HG02588 (cell line): ENCODE measurements around the gene SNHG17.
"Not testable (repeated sequence)": the region's sequence is repeated elsewhere in the genome, so short reads cannot be mapped to it uniquely, and the experiment has no call there.

ENCODE experiments used
- ATAC-seq: cut with Tn5 transposase; IDR thresholded peaks from one replicate; pipeline ENCODE4 v1.9.1; 2021; ENCODE audit warnings: mild to moderate bottlenecking, moderate library complexity; ENCODE audit not compliant: unreplicated experiment

The SNHG17 gene

DNA sequence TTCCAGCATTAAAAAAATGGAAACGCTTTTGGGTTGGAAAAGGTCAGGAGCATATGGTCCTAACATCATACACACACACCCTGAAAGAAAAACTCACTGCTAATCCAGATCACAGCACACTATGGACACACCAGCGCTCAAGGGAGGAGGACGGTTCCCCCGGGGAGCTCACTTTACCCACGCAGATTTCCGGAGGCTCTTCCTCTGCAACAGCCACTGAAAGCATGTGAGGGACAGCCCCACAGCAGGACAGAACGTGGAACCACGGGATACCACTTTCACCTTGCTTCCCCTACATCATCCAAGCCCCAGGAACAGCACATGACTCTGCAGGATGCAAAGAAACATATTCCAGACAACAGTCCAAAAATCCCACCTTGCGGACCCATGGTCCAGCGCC lies 13.2 kb downstream of the SNHG17 start:
- no peak for ATAC-seq

DNA sequence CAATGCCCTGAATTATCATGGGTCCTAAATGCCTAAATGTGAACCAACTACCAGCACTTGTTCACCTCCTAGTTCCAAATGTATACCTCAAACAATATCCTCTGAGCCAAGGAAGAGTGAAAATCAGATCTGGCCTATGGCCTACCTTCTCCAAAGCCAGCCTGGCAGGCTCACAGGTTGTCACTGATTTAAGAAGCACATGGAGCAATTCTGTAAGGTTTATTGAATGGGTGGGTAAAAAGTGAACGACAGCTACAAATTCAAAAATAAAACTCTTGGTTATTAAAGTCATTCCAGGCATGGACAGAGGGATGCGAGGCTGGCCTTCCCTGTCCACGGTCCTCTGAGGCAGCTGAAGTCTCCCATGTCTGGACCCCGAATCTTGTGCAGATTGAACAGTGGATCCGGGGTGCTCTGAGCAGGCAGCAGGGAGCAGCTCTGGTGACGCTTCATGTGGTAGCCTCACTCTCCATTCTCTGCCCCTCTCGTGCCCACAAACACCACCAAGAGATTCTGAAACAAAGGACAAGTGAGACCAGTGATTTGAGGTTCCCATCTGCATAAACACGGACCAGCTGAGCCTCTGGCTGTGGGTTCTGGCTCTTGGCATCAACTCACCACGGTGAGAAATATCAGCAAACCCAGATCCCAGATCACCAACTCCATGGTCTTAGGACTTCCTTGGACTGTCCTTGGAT lies 14.6 kb downstream of the SNHG17 start:
- ATAC-seq, result no peak

DNA sequence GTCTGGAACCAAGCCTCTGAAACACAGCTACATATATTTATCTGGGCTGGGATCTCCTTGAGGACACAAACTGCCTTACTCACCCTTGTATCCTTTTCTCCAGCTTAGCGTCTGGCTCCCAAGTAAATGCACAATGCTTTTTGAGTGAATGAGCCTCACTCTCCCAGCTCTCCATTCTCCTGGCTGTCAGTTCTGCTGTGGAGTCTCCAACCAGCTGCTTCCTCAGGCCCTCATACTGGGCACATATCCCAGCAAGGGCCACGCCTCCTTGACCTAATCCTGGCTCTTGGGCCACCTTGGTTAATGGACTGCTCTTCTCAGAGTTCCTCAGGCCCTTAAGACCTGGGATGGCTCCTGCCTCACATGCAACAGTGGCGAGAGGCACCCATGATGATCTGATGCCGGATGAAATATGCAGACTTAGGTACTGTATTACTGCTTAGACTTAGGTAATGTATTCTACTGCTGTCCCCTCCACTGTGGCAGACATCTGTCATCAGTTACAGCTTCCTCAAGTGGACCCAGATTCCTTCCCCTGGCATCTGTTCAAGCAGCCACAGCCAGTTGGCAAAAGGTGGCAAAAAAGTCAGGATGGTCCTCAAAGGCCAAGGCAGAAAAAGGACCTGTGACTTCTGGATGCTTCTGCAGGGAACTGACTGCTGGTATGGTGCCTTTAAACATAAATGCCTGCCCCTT lies 16.5 kb downstream of the SNHG17 start:
- no peak for ATAC-seq

DNA sequence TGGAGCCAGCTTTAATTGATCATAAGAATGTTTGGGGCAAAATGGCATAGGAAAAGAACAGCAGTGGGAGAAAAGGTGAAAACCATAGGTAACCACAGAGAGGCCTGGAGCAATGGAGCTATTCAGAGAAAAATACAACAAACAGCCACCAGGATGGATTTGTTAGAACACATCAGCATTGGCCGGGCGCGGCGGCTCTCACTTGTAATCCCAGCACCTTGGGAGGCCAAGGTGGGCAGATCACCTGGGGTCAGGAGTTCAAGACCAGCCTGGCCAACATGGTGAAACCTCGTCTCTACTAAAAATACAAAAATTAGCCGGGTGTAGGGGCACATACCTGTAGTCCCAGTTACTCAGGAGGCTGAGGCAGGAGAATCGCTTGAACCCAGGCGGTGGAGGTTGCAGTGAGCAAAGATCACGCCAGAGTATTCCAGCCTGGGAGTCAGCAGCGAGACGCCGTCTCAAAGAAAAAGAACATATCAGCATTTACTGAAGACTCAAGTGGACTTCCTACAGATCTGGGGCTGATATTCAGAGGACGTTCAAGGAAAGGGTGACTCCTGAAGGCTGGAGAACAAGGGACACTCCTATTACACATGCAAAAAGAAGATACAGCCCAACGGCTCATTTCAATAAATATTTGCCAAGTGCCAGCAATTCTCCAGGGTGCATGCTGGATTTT lies 20.2 kb downstream of the SNHG17 start:
- ATAC-seq, result no peak

DNA sequence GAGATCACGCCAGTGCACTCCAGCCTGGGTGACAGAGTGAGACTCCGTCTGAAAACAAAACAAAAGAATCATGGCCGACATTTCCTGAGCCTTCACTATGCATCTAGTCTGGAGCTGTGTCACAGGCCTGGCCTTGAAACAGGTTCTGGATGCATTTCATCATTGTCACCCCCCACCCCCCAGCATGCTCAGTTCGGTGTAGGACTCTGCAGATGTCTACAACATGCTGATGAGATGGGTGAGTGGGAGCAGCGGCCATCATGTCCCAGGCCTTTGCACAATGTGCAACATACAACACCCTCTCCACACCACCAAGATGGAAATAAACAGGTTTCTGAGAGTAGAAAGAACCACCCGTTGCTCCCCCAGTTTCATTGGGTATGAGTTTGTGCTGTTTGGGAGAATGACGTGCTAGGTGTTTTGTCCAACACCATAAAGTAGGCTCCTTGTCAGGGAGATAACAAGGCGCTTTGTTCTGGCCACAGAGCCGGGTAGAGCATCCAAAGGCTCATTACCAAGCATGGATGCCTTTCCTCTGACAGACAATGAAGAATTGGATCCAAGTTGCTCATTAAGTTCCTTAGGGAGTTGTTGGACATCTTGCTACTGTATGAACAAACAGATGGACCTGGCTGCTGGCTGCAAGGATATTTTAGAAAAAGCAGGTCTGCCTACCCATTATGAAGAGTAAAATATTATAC lies 22.1 kb downstream of the SNHG17 start:
- no peak for ATAC-seq

DNA sequence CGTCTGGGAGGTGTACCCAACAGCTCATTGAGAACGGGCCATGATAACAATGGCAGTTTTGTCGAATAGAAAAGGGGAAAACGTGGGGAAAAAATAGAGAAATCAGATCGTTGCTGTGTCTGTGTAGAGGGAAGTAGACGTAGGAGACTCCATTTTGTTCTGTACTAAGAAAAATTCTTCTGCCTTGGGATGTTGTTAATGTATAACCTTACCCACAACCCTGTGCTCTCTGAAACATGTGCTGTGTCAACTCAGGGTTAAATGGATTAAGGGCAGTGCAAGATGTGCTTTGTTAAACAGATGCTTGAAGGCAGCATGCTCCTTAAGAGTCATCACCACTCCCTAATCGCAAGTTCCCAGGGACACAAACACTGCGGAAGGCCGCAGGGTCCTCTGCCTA lies 27.3 kb downstream of the SNHG17 start:
- not testable (repeated sequence) for ATAC-seq

DNA sequence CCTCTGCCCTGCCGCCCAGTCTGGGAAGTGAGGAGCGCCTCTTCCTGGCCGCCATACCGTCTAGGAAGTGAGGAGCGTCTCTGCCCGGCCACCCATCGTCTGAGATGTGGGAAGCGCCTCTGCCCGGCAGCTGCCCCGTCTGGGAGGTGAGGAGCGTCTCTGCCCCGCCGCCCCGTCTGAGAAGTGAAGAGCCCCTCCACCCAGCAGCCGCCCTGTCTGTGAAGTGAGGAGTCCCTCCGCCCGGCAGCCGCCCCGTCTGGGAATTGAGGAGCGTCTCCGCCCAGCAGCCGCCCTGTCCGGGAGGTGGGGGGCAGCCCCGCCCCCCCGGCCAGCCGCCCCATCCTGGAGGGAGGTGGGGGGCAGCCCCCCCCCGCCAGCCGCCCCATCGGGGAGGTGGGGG lies 27.8 kb downstream of the SNHG17 start:
- ATAC-seq, result no peak

DNA sequence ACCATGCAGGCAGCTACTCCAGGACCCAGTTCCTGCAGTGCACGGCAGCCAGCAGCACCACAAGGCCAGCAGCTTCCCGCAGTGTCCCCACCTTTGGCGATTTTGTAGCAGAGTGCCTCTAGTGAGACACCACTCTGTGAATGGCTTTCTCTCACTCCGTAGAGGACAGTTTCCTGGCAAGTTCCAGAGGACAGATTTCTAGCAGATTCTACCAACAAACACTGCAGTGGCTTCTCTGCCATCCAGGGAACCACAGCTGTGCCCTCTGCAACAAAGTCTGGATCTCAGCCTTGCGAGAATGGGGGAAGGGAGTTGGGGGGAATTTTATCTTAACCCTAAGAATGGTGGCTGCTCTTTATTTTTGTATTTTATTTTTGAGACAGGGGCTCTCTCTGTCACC lies 28.7 kb downstream of the SNHG17 start:
- no peak for ATAC-seq

DNA sequence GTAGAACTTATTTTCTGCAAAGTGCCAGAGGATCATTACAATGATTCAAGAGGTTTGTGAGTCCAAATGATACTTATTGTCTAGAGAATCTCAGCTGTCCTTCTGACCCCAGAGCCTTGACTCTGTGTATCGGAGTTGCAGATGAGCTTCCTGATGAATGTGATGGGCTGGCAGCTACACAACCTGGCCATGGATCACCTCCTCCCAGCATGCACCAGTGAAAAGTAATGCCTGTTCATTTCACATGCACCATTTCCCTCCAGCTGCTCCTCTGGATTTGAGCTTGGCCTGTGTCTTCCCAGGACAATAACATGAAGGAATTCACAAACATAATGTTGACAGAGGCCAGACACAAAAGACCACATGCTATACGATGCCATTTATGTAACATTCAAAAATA lies 30.0 kb downstream of the SNHG17 start:
- ATAC-seq, result no peak

DNA sequence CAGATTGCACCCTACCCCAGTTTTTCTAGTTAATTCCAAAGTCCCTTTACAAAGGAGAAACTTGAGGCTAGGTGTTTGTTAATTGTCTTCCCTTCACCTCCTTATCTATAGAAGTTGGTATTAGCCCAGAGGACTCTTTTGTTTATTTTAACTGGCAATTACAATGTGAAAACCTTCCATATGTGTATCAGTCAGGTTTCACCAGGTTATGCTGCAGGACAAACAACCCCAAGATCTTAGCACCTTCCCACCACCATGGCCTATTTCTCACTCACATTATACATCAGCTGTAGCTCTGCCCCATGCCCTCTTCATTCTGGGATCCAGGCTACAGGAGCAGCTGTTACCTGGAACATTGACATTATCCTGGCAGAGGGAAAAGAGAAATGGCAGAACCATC lies 31.1 kb downstream of the SNHG17 start:
- no peak for ATAC-seq

DNA sequence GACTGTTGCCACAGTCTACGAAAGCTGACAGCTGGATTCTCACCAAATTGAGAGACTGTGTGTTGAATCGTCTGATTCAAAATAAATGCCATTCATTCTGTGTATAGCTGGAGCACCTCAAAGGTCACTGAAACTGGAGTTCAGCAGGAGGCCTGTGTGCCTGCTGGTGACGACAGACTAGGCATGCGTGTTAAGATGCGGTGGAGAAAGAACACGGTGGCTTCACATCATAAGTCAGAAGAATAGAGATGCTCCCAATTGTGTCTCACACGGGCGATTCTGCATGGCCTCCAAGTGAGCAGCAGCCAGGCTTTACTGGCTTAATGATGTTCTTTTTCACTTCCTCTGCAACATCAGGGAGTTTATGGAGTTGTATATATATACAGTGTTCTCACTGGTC lies 32.3 kb downstream of the SNHG17 start:
- ATAC-seq, result no peak

DNA sequence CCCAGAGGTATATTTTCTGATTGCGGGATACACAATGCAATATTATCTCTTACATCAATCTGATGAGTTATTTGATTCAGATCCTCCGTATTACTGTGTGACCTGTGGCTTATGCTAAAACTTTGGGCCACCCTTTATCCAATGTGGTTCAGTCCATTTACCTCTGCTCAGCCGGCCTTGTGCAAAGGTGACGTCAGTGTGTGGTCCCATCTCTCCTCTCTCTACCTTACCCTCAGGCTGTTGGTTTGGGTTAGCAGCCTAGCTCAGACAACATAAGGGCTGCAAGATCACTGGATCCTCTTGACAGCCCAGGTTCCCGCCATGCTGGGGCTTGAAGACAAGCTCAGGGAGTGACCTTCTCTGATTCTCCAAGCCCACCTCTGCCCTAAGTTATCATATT lies 33.0 kb downstream of the SNHG17 start:
- ATAC-seq, result no peak

DNA sequence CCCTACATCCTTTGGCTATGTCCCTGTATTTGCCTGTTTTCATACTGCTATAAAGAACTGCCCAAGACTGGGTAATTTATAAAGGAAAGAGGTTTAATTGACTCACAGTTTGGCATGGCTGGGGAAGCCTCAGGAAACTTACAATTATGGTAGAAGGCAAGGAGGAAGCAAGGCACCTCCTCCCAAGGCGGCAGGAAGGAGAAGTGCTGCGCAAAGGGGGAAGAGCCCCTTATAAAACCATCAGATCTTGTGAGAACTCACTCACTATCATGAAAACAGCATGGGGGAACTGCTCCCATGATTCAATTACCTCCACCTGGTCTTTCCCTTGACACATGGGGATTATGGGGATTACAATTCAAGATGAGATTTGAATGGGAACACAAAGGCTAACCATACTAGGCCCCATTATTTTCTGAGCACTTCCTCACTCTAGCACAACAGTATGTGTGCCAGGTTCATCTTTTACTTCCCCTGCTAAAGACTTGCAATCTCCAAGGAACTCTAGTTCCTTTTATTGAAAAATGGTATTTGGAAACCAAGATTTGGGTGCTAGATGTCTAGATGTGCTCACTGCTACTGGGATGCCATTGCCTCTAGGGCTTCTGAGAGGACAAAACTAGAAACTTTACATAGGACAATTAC lies 39.3 kb downstream of the SNHG17 start:
- not testable (repeated sequence) for ATAC-seq

DNA sequence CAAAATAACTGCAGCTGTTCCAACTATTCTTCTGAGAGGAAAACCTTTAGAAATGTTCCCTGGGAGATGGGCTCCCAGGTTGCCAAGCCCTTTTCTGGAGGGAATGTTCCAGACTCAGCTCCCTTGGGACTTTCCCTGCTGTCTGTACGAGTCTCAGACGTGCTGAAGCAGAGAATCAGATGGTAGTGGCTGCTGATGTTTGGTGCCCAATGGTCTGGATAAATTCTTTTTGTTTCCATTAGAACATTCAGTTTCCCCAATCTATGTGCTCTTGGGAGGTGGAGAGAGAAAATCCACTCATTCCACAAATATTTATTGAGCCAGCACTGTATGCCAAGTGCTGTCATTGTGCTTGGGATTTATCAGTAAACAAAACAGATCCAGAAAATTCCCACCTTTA lies 40.0 kb downstream of the SNHG17 start:
- no peak for ATAC-seq

DNA sequence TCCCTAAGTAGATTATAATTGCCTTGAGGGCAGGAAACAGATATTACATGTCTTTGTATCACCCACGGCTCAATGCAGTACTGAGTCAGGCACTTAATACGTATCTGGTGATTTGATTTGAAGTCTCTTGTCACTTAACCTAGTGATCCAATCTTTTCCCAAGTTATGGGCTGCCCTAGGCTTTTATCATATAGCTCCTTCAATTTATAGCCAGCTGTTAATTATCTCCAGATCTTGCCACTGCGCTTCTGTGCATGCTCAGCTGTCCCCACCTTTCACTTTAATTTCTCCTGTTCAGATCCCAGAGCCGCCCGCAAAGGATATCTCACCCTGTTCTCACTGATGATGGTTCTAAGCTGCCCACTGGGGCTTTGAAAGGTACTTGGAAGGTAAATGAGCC lies 41.9 kb downstream of the SNHG17 start:
- ATAC-seq, result no peak

DNA sequence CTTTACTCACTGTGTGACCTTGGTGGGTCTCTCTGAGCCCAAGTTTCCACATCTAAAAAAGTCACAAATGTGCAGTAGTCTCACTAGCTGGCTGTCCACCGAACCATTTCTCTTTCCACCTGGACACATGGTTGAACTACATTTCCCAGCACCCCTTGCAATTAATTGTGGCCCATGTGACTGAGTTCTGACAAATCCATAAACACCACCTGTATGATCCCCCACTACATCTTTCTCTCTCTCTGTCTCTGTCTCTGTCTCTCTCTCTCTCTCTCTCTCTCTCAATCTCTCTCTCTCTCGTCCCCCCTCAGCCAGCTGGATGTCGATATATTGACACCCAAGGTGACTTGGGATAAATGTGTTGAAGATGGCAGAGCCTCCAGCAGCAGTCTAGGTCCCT lies 42.8 kb downstream of the SNHG17 start:
- ATAC-seq, result no peak

DNA sequence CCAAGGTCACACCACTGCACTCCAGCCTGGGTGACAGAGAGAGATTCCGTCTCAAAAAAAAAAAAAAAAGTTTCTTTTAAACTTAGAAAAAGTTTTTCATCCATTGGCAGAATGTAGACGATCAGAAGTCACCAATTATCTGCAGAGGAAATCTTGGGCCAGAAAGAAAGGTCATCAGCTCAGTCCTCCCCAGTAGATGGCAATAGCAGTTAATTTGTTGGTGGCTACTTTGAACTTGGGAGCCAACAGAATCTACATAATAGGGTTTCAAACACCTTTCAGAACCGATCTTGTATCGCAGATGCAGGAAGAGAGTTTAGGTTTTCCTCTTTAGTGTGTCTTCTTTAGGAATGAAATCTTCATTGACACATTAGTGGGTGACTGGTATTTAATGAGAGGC lies 47.2 kb downstream of the SNHG17 start:
- ATAC-seq, result no peak

DNA sequence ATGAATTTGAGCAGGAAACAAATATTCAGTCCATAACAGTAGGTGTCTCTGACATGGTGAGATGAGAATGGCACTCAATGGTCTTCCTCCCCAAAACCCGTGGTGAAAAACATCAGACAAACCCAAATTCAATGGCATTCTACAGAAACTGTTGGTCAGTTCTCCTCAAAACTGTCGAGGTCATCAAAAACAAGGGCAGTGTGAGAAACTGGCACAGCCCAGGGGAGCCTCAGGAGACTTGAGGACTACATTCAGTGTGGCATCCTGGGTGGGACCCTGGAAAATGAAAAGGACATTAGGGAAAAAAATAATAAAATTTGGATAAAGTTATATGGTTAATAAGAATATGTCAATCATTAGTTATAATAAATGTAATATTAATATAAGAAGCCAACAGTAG lies 48.3 kb downstream of the SNHG17 start:
- ATAC-seq, result no peak

DNA sequence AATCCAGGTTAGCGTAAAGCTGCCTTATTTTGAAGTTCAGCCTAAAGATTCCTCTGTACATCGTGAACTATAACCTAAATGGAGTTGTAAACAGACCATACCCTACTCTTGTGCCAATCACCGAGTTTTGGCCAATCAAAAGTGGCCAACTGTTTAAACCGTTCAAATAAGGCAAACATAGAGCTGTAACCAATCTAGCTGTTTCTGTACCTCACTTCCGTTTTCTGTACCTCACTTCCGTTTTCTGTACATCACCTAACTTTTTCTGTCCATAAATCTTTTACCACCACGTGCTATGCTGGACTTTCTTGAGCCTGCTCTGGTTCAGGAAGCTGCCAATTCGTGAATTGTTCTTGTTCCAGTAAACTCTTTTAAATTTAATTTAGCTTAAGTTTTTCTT lies 49.1 kb downstream of the SNHG17 start:
- ATAC-seq, result no peak

DNA sequence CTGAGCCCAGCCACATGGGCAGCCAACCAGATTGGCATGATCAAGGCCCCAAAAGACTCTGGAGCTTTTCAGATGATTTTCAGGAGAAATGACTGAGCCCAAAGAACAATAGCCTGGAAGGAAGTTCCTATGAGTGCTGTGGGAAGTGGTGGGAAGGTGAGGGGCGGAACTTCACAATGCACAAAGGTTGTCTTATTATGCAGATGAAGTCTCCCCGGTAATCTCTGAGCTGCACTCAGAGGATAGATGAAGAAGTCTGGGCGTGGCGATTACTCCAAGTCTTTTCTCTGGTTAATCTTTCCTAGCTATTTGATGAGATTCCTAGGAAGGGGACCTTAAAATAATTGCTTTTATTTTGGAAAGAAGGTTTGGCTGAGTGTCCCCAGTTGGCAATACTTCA lies 52.0 kb downstream of the SNHG17 start:
- no peak for ATAC-seq

DNA sequence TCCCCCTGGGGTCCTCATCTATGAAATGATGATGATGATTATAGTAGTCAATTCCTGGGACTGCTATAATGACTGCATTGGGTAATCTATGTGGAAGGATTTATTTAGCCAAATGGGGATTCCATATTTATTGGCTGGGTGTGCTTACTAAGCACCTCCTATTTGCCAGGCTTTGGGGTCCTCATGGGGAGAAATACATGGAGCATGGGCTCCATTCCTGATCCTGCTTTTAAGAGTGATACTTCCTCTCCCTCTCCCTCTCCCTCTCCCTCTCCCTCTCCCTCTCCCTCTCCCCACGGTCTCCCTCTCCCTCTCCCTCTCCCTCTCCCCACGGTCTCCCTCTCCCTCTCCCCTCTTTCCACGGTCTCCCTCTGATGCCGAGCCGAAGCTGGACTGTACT lies 57.3 kb downstream of the SNHG17 start:
- ATAC-seq, result not testable (repeated sequence)
